HEK293 (cell line): Measurements from ENCODE around the gene UGT1A9.

Experiments used
- CTCF ChIA-PET: fragments of 350-600 bp; formaldehyde crosslinking; extraction: SDS; loops from one replicate; lab custom pipeline; 2021; ENCODE audit warnings: antibody characterized with exemption; lab: Yijun Ruan, JAX
- POLR2A ChIA-PET: fragments of 300-600 bp; formaldehyde crosslinking; extraction: SDS; loops from one replicate; lab custom pipeline; 2020; ENCODE audit warnings: antibody characterized with exemption, inconsistent platforms; lab: Yijun Ruan, JAX
- H3K27ac ChIP-seq: fragments of 200-500 bp; sonication (Bioruptor generic); 2 replicates; pipeline ENCODE4 v1.5.1; 2014; ENCODE audit warnings: low read depth, low read length, control low read depth, inconsistent platforms; ENCODE audit errors: extremely low read depth
- H3K36me3 ChIP-seq, 2 experiments: fragments of 200-500 bp in 1 of 2; sonication (Bioruptor generic) in 1 of 2; 1 replicate in 1 of 2; 2 replicates in 1 of 2; pipeline ENCODE4 v1.5.1; 2014 to 2017; ENCODE audit warnings: inconsistent platforms in 2 of 2, low read length in 2 of 2; ENCODE audit not compliant: control insufficient read depth in 2 of 2, insufficient read depth in 1 of 2
- H3K4me1 ChIP-seq: fragments of 200-500 bp; sonication (Bioruptor generic); 2 replicates; pipeline ENCODE4 v1.5.1; 2014; ENCODE audit warnings: mild to moderate bottlenecking, low read length, inconsistent platforms; ENCODE audit not compliant: control insufficient read depth, insufficient read depth
- H3K4me3 ChIP-seq: 2 replicates; pipeline ENCODE4 v1.5.1; 2011; ENCODE audit warnings: low read depth, mild to moderate bottlenecking, control low read depth, low read length, moderate library complexity
- H3K9me3 ChIP-seq: fragments of 200-500 bp; sonication (Bioruptor generic); 2 replicates; pipeline ENCODE4 v1.5.1; 2014; ENCODE audit warnings: low read depth, low read length, inconsistent platforms; ENCODE audit not compliant: control insufficient read depth, insufficient read depth
- GLIS2 ChIP-seq: fragments of 450-650 bp; formaldehyde crosslinking; IDR thresholded peaks from 2 replicates; pipeline ENCODE4 v1.5.1; 2016; ENCODE audit warnings: missing biosample characterization, missing genetic modification characterization
- HOXC10 ChIP-seq: sonication (generic); formaldehyde crosslinking; IDR thresholded peaks from 2 replicates; pipeline ENCODE4 v1.8.1; 2023; ENCODE audit warnings: mild to moderate bottlenecking, missing genetic modification reagents
- KLF8 ChIP-seq: fragments of 450-650 bp; formaldehyde crosslinking; IDR thresholded peaks from 2 replicates; pipeline ENCODE4 v1.5.1; 2016; ENCODE audit warnings: missing biosample characterization, missing genetic modification characterization
- OVOL3 ChIP-seq: fragments of 450-650 bp; formaldehyde crosslinking; IDR thresholded peaks from 2 replicates; pipeline ENCODE4 v1.5.1; 2016; ENCODE audit warnings: missing biosample characterization, missing genetic modification characterization
- PATZ1 ChIP-seq: fragments of 450-650 bp; formaldehyde crosslinking; IDR thresholded peaks from 2 replicates; pipeline ENCODE4 v1.5.1; 2016; ENCODE audit warnings: missing biosample characterization, missing genetic modification characterization
- PRDM6 ChIP-seq: fragments of 450-650 bp; formaldehyde crosslinking; IDR thresholded peaks from 2 replicates; pipeline ENCODE4 v1.5.1; 2017; ENCODE audit warnings: missing biosample characterization, missing genetic modification characterization
- ZBTB17 ChIP-seq: fragments of 450-650 bp; formaldehyde crosslinking; IDR thresholded peaks from 2 replicates; pipeline ENCODE4 v1.5.1; 2016; ENCODE audit warnings: missing biosample characterization, missing genetic modification characterization
- ZBTB21 ChIP-seq: fragments of 450-650 bp; formaldehyde crosslinking; IDR thresholded peaks from 2 replicates; pipeline ENCODE4 v1.5.1; 2017; ENCODE audit warnings: missing biosample characterization, missing genetic modification characterization
- ZBTB44 ChIP-seq: fragments of 450-650 bp; IDR thresholded peaks from 2 replicates; pipeline ENCODE4 v1.5.1; 2018; ENCODE audit warnings: missing biosample characterization, mild to moderate bottlenecking, missing genetic modification characterization
- ZFHX2 ChIP-seq: fragments of 450-650 bp; formaldehyde crosslinking; conservative IDR thresholded peaks from 2 replicates; pipeline ENCODE4 v1.5.1; 2016; ENCODE audit warnings: missing biosample characterization, missing genetic modification characterization
- ZNF112 ChIP-seq: fragments of 450-650 bp; formaldehyde crosslinking; IDR thresholded peaks from 2 replicates; pipeline ENCODE4 v1.5.0; 2017; ENCODE audit warnings: missing biosample characterization, missing genetic modification characterization
- ZNF148 ChIP-seq: fragments of 450-650 bp; formaldehyde crosslinking; IDR thresholded peaks from 2 replicates; pipeline ENCODE4 v1.5.0; 2017; ENCODE audit warnings: missing biosample characterization, missing genetic modification characterization, borderline replicate concordance
- ZNF184 ChIP-seq: fragments of 450-650 bp; IDR thresholded peaks from 2 replicates; pipeline ENCODE4 v1.5.1; 2018; ENCODE audit warnings: missing biosample characterization, mild to moderate bottlenecking, missing genetic modification characterization
- ZNF211 ChIP-seq: fragments of 450-650 bp; formaldehyde crosslinking; IDR thresholded peaks from 2 replicates; pipeline ENCODE4 v1.5.1; 2016; ENCODE audit warnings: low read depth, missing biosample characterization, missing genetic modification characterization
- ZNF311 ChIP-seq: fragments of 450-650 bp; formaldehyde crosslinking; IDR thresholded peaks from 2 replicates; pipeline ENCODE4 v1.5.1; 2017; ENCODE audit warnings: missing biosample characterization, missing genetic modification characterization, borderline replicate concordance
- ZNF530 ChIP-seq: fragments of 450-650 bp; formaldehyde crosslinking; IDR thresholded peaks from 2 replicates; pipeline ENCODE4 v1.5.1; 2016; ENCODE audit warnings: low read depth, missing biosample characterization, missing genetic modification characterization
- ZNF549 ChIP-seq: fragments of 450-650 bp; IDR thresholded peaks from 2 replicates; pipeline ENCODE4 v1.5.1; 2018; ENCODE audit warnings: missing biosample characterization, missing genetic modification characterization, mild to moderate bottlenecking, inconsistent platforms, moderate library complexity
- ZNF623 ChIP-seq: fragments of 450-650 bp; formaldehyde crosslinking; IDR thresholded peaks from 2 replicates; pipeline ENCODE4 v1.5.1; 2016; ENCODE audit warnings: missing biosample characterization, missing genetic modification characterization
- TF ChIP-seq, protein P1 (sequence below): fragments of 450-650 bp; formaldehyde crosslinking; IDR thresholded peaks from 2 replicates; pipeline ENCODE4 v1.5.1; 2017; ENCODE audit warnings: missing biosample characterization, missing genetic modification characterization

Gene UGT1A9

GRCh38 chr2:233814056-233814835, 142.5 kb downstream of the UGT1A9 start:
- H3K9me3 ChIP-seq = no peaks in the 10 kb centered on the region

DNA sequence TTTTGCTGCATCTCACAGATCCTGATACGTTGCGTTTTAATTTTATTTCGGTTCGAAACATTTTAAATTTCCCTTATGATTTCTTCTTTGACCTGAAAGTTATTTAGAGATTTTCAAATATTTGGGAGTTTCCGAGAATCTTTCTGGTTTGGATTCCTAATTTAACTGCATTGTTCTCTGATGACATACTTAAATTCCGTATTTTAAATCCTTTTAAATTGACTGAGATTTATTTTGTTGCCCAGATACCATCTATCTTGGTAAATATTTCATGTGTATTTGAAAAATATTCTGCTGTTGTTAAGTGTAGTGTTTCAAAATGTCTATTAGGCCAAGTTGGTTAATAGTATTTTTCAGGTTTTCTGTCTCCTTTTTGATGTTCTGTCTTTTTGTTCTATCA, 144.2 kb downstream of the UGT1A9 start:
- H3K4me3 ChIP-seq = no peak overlapping the region
- TF ChIP-seq KLF8 (tag by site-specific recombination) = no peak
- TF ChIP-seq PRDM6 (tag by site-specific recombination) = no peak
- no peak for TF ChIP-seq ZNF184 (tag by site-specific recombination)
- no peak for TF ChIP-seq HOXC10 (CRISPR knock-in tag)
- TF ChIP-seq ZFHX2 (tag by site-specific recombination) = no peak
- TF ChIP-seq ZNF549 = no peak
- no peak for TF ChIP-seq GLIS2 (tag by site-specific recombination)
- no peak for TF ChIP-seq ZBTB21 (tag by site-specific recombination)
- TF ChIP-seq, protein P1, sequence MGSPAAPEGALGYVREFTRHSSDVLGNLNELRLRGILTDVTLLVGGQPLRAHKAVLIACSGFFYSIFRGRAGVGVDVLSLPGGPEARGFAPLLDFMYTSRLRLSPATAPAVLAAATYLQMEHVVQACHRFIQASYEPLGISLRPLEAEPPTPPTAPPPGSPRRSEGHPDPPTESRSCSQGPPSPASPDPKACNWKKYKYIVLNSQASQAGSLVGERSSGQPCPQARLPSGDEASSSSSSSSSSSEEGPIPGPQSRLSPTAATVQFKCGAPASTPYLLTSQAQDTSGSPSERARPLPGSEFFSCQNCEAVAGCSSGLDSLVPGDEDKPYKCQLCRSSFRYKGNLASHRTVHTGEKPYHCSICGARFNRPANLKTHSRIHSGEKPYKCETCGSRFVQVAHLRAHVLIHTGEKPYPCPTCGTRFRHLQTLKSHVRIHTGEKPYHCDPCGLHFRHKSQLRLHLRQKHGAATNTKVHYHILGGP (tag by site-specific recombination) = no peak
- TF ChIP-seq ZBTB44 = no peak
- no peak for TF ChIP-seq ZNF311 (tag by site-specific recombination)
- no peak for TF ChIP-seq ZNF530
- no peak for TF ChIP-seq ZBTB17 (tag by site-specific recombination)
- no peak for TF ChIP-seq OVOL3 (tag by site-specific recombination)
- no peak for TF ChIP-seq PATZ1 (tag by site-specific recombination)
- TF ChIP-seq ZNF623 (tag by site-specific recombination) = no peak
- TF ChIP-seq, all 188 proteins: peak for 0
- ChIA-PET CTCF (no interaction called here), POLR2A (no interaction called here)
- no peak overlapping the region for H3K27ac ChIP-seq
- H3K4me1 ChIP-seq = peaks cover 5% of the 10 kb centered on the region; the same call in 1 of the 2 replicates
- H3K9me3 ChIP-seq = no peaks in the 10 kb centered on the region
- H3K36me3 ChIP-seq = no peaks in the 10 kb centered on the region

More at GRCh38 chr2:233814056-233814835, 142.5 kb downstream of the UGT1A9 start:
- TF ChIP-seq ZNF211 (tag by site-specific recombination) = no peak
- no peak for TF ChIP-seq ZNF112 (tag by site-specific recombination)
- no peak for TF ChIP-seq ZNF148
- TF ChIP-seq, all 188 proteins: peak for 0
- POLR2A ChIA-PET = no interaction called here
- Histone ChIP-seq H3K4me1 (peaks cover 5% of the 10 kb centered on the region; the same call in 1 of the 2 replicates), H3K4me3 (no peak overlapping the region), H3K36me3 (no peaks in the 10 kb centered on the region), H3K27ac (no peak overlapping the region)
- CTCF ChIA-PET = no interaction called here
